OCI-M2 (cell line): ENCODE data around the gene TNKS1BP1.

Experiments
- DNase-seq: peaks from one replicate; lab custom pipeline; 2025; ENCODE audit not compliant: unreplicated experiment; lab: John Stamatoyannopoulos, UW

TNKS1BP1 gene

DNA sequence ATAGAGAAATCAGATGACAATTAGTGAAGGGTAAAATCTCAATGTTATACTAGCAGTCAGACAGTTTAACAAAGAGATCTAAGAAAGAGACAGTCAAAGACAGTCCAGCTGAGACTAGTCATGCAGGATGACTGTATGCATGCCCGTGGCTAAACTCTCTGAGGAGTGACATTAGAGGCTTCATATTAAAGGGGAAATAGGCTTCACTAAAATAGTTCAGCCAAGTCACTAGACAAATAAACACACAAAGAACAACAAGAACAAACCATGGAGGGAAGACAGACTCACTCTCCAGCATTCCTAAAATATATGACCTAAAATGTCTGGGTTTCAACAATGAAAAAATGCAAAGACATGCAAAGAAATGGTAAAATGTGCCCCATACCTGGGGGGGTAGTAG lies 69.1 kb downstream of the TNKS1BP1 start:
- DNase-seq, result no peak

DNA sequence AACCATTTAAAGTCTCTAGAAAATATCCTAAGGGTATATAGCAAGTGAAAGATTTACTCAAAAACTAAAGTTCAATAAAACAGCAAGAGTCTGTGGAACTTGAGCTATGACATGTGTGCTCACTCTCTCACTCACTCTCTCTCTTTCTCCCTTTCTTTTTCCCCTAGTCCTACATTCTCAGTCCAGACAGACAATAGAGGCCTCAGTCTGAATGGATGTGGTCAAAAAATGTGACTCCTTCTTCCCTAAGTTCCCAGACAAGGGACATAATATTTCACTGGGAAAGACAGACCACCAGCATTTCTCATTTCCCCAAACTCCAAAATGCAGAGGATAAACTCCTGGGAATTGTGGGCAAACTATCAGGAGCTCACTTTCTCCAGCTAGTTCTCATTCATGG lies 70.1 kb downstream of the TNKS1BP1 start:
- no peak for DNase-seq

DNA sequence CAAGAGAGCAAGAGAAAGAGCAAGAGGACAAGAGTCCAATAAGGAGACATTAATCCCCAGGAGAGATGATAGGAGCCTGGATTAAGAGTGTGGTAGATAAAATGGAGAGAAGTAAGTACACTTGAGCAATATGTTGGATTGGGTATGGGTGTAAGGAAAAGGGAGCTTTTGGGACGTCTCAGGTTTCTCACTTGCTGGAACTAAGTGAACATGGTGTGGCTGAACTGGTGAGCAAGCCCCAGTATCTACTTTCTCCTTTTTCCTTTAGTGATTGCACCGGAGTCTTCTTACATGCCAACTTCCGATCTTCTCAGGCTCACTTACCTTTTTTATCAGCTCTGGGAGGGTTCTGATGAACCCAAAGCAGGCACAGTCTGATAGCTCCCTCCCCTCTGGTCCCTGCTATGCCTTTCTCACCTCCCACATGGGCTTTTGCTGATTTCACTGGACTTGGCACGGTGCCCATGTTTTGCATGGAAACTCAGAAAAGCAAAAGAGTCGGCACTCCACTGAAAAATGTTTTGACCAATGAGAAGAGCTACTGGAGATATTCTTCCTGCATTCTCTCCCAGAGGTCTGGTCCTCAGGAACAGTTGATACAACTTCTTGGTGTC lies 73.2 kb downstream of the TNKS1BP1 start:
- no peak for DNase-seq

DNA sequence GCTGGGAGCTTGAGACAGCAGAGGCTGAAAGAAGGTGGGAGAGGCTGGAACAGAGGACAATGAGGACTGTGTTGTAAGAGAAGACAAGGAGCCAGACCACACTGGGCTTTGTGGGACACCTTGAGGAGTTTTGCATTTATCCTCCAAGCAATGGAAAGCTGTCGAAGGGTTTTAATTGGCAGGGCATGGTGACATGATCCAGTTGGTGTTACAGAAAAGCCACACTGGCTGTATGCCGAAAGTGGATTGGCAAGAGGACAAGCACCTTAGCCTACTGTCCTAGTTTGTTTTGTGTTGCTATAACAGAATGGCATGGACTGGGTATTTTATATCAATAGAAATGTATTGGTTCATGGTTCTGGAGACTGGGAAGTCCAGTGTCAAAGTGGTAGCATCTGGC lies 73.7 kb downstream of the TNKS1BP1 start:
- DNase-seq, result no peak
